T-helper 1 cell treated with Interleukin-12 subunit alpha and Interleukin-12 subunit beta and Interleukin-4 antibody, amounts not matched to agents 30 μg/mL and 1 μg/mL, for 36 hours (primary cell): ENCODE measurements around the gene NDUFA3.
A peak's percentile ranks its signal among the peaks of the same experiment; 100 is the strongest.

Source experiments
- H3K27ac Mint-ChIP-seq: one replicate; pipeline ENCODE4 v1.8.0; 2021; ENCODE audit warnings: mild to moderate bottlenecking, mixed read lengths
- H3K27me3 Mint-ChIP-seq: one replicate; pipeline ENCODE4 v1.8.0; 2021; ENCODE audit warnings: low read depth, mixed read lengths
- H3K36me3 Mint-ChIP-seq: one replicate; pipeline ENCODE4 v1.8.0; 2021; ENCODE audit warnings: low read depth, mixed read lengths
- H3K4me1 Mint-ChIP-seq: one replicate; pipeline ENCODE4 v1.8.0; 2021; ENCODE audit warnings: low read depth, mixed read lengths
- H3K4me3 Mint-ChIP-seq: one replicate; pipeline ENCODE4 v1.8.0; 2021; ENCODE audit warnings: mild to moderate bottlenecking, moderate library complexity, mixed read lengths
- H3K9me3 Mint-ChIP-seq: one replicate; pipeline ENCODE4 v1.8.0; 2021; ENCODE audit warnings: mixed read lengths

Gene NDUFA3

DNA sequence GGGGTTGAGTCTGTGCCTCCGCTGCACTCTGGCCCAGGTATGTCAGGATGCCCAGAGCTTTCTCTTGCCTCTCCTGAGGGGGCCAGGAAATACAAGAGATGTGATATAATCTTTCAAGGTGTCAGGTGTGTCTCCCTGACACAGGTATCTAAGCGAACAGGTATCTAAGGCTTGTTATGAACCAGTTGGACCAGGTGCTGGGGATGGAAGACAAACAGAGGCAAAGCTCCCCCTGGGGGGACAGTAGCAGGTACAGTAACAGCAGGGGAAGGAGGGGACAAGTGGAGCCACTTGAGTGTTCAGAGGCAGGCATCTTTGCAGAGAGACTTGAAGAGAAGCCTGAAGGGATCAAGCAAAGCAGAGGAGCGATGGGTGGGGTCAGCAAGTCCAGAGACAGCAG, 54.3 kb downstream of the NDUFA3 start:
- peak overlapping the region; percentile 43 for H3K4me3 Mint-ChIP-seq
- H3K4me1 Mint-ChIP-seq = peaks cover 46% of the 10 kb centered on the region
- H3K27me3 Mint-ChIP-seq = no peaks in the 10 kb centered on the region
- H3K9me3 Mint-ChIP-seq = no peaks in the 10 kb centered on the region
- peaks cover 31% of the 10 kb centered on the region for H3K36me3 Mint-ChIP-seq
- H3K27ac Mint-ChIP-seq = peak overlapping the region; percentile 5
